ENCODE results near the gene BAZ2A. TPM values are rescaled to one million over a fixed set of nuclear protein-coding genes. Genes with fewer than 3 reads are reported as not detected.
A peak's percentile ranks its signal among the peaks of the same experiment; 100 is the strongest.

The BAZ2A gene
- total RNA-seq: 128 and 131 TPM in 2 replicates
- long read RNA-seq, partial matches to known transcripts: 30 of 42 reads
- long read RNA-seq, other reads (novel, unspliced or antisense): 12 of 42 reads

GRCh38 chr12:56630180-56630632 is at the start of gene BAZ2A:
Gene BAZ2A (minus strand): TSS chr12:56630326. CDS start chr12:56617530, 12,796 bp downstream.
- no peaks in the 10 kb centered on the region for H3K9me3 Mint-ChIP-seq (ENCODE audit: low read depth)
- H3K36me3 Mint-ChIP-seq (ENCODE audit: insufficient read depth): peaks cover 1% of the 10 kb centered on the region
- H3K4me1 Mint-ChIP-seq (ENCODE audit: low read depth): peaks cover 45% of the 10 kb centered on the region
- peak; percentile 72 for DNase-seq (ENCODE audit: low spot score, unreplicated experiment)
- no peaks in the 10 kb centered on the region for H3K27me3 Mint-ChIP-seq
- no peak for TF ChIP-seq CTCF (IDR thresholded peaks at IDR 0.05; ENCODE audit: unreplicated experiment)
- peak within 1 kb of the TSS; percentile 96 for H3K27ac Mint-ChIP-seq
- H3K4me3 Mint-ChIP-seq (ENCODE audit: low read depth): peak within 1 kb of the TSS; percentile 92

DNA sequence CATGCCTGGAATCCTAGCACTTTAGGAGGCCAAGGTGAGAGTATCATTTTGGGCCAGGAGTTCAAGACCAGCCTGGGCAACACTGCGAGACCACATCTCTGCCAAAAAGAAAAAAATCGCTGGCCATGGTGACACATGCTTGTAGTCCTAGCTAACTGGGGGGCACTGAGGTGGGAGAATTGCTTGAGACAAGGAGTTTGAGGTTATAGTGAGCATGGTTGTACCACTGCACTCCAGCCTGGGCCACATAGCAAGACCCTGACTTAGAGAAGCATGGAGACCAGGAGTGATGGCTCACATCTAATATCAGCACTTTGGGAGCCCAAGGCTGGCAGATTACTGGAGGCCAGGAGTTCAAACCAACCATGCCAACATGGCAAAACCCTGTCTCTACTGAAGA is 48.7 kb upstream of the BAZ2A start:
- no peak for DNase-seq (ENCODE audit: low spot score, unreplicated experiment)
- Mint-ChIP-seq H3K4me1 (ENCODE audit: low read depth) (peaks cover 3% of the 10 kb centered on the region), H3K9me3 (ENCODE audit: low read depth) (no peaks in the 10 kb centered on the region), H3K36me3 (ENCODE audit: insufficient read depth) (peaks cover 8% of the 10 kb centered on the region), H3K27me3 (no peaks in the 10 kb centered on the region), H3K27ac (peak overlapping the region; percentile 76), H3K4me3 (ENCODE audit: low read depth) (no peak overlapping the region)
- TF ChIP-seq CTCF (IDR thresholded peaks at IDR 0.05; ENCODE audit: unreplicated experiment): no peak

DNA sequence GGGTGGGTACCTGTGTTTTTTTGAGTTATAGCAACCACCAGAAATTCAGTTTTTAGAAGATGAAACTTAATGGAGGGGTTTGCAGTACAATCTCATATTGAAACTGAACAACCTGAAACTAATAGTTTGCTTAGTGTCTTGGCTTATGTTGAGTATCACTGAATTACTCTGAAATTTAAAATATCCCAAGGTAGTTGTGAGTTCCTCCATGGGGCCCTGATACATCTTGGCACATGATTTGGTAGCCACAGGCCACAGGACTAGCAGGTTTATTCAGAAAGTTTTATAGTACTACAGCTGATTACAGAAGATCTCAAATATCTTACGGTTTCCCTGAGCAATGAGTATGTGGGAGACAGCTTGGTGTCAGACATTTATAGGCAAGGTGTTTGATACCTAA is 47.6 kb upstream of the BAZ2A start:
- Mint-ChIP-seq H3K27me3 (no peaks in the 10 kb centered on the region), H3K4me3 (ENCODE audit: low read depth) (no peak overlapping the region), H3K9me3 (ENCODE audit: low read depth) (no peaks in the 10 kb centered on the region), H3K4me1 (ENCODE audit: low read depth) (peaks cover 6% of the 10 kb centered on the region), H3K27ac (peak overlapping the region; percentile 74), H3K36me3 (ENCODE audit: insufficient read depth) (peaks cover 10% of the 10 kb centered on the region)
- TF ChIP-seq CTCF (IDR thresholded peaks at IDR 0.05; ENCODE audit: unreplicated experiment): no peak
- DNase-seq (ENCODE audit: low spot score, unreplicated experiment): no peak

- Mint-ChIP-seq H3K27ac (peak overlapping the region; percentile 29), H3K36me3 (ENCODE audit: insufficient read depth) (peaks cover 7% of the 10 kb centered on the region), H3K4me1 (ENCODE audit: low read depth) (peaks cover 10% of the 10 kb centered on the region), H3K27me3 (no peaks in the 10 kb centered on the region), H3K4me3 (ENCODE audit: low read depth) (no peak overlapping the region), H3K9me3 (ENCODE audit: low read depth) (no peaks in the 10 kb centered on the region)
- no peak for TF ChIP-seq CTCF (IDR thresholded peaks at IDR 0.05; ENCODE audit: unreplicated experiment)
- no peak for DNase-seq (ENCODE audit: low spot score, unreplicated experiment)
Measured at GRCh38 chr12:56676851-56677580, 46.9 kb upstream of the BAZ2A start.

GRCh38 chr12:56671608-56672007 is 41.5 kb upstream of the BAZ2A start:
- no peaks in the 10 kb centered on the region for H3K9me3 Mint-ChIP-seq (ENCODE audit: low read depth)
- no peak for TF ChIP-seq CTCF (IDR thresholded peaks at IDR 0.05; ENCODE audit: unreplicated experiment)
- H3K27ac Mint-ChIP-seq: no peak overlapping the region
- no peaks in the 10 kb centered on the region for H3K27me3 Mint-ChIP-seq
- DNase-seq (ENCODE audit: low spot score, unreplicated experiment): no peak
- H3K4me3 Mint-ChIP-seq (ENCODE audit: low read depth): no peak overlapping the region
- peaks cover 17% of the 10 kb centered on the region for H3K4me1 Mint-ChIP-seq (ENCODE audit: low read depth)
- peaks cover 21% of the 10 kb centered on the region for H3K36me3 Mint-ChIP-seq (ENCODE audit: insufficient read depth)
